SH-SY5Y (cell line): ENCODE results near the gene COL13A1.

Source experiments
- GATA2 ChIP-seq: IDR thresholded peaks from 2 replicates; pipeline ENCODE4 v1.6.1; 2011; ENCODE audit warnings: mild to moderate bottlenecking, low read depth, low read length
- GATA3 ChIP-seq: IDR thresholded peaks from 2 replicates; pipeline ENCODE4 v1.6.1; 2011; ENCODE audit warnings: low read depth, mild to moderate bottlenecking, low read length, moderate library complexity

DNA sequence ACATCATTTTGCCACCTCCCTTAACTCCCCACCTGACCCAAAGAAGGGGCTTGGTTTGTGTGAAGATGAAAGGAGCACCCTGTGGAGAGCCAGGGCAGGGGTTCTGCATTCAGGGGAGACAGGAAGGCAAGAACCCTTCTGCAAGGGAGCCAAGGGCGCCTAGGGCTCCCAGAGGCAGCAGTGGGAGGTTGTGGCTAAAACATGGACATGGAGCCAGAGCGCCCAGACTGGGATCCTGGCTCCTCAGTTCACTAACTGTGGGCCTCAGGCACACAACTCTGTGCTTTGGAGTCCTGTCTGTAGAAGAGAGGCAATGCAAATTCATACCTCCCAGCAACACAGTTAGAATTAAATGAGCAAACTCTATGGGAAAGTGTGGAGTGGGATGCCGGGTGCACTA, 127.9 kb downstream of the COL13A1 start:
- TF ChIP-seq GATA3 (no peak), GATA2 (no peak)
